G401 (cell line): ENCODE results near the gene DDIAS. TPM values are rescaled to one million over a fixed set of nuclear protein-coding genes. Genes with fewer than 3 reads are reported as not detected.
"Not testable (repeated sequence)": the region's sequence is repeated elsewhere in the genome, so short reads cannot be mapped to it uniquely, and the experiment has no call there.

Experiments used
- DNase-seq: peaks from one replicate; pipeline ENCODE4 v3.0.0-alpha.2; 2015; ENCODE audit warnings: low spot score
- in situ Hi-C: cut with HindIII; loops from 2 replicates; pipeline ENCODE4 v1.10.0; 2016; ENCODE audit warnings: low sequenced_read_pairs, mixed read lengths
- total RNA-seq: library from RNA; depleted of rRNA; stranded (reverse); fragments of >200 nt; shearing (Covaris generic); gene quantifications from 2 replicates; pipeline ENCODE4 v1.2.3, GENCODE V29; 2014; rRNA removed

DDIAS gene
- total RNA-seq: 13.4 and 14.7 TPM in 2 replicates

DNA sequence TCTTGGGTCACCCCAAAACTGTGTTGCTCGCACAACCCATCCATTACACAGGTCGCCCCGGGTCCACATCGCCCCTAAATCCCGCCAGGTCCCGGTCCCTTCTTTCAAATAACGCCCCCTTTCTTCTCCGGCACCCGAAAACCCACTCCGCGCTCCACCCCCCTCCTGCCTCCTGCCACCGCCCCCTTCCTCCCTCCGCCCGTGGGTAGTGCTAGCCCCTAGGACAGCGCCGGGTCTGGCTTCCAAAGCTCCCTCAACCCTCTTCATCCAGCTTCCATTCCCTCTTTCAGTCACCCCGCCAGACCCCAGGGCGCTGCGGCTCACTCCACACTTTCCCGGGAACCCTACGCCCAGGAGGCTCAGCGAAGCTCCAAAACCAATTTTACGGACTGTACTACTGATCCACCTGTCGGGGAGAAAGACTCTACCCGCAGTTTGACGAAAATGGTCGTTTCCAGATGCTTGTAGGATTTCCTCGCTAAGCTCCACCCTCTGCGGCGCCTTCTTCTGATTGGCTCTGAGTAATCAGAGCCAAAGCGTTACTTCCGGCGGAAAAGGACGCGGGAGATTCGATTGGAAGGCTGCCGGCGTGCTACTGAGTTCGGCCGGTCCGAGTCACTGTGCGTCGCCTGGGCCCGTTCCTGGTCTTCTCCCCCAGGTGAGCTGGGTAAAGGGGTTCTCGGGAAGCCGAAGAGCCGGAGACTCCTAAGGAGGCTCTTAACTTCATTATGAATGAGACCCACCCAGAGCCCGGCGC is at the start of gene DDIAS:
TSS of gene DDIAS (plus strand) at position 572 of the 757 bp plus-strand sequence. CDS start 13,003 bp downstream, outside the sequence.
- peak; percentile 99 for DNase-seq
- in situ Hi-C loops: no loop called here

GRCh38 chr11:82854242-82854641 is 47.3 kb upstream of the DDIAS start:
- DNase-seq: no peak
- in situ Hi-C loops: no loop called here

- DNase-seq, in situ Hi-C loops: not testable (repeated sequence)
Measured at GRCh38 chr11:82854916-82855315, 46.6 kb upstream of the DDIAS start.

GRCh38 chr11:82855616-82856015 is 45.9 kb upstream of the DDIAS start:
- in situ Hi-C loops: no loop called here
- no peak for DNase-seq

- DNase-seq: no peak
- in situ Hi-C loops: no loop called here
Measured at GRCh38 chr11:82857145-82857544, 44.4 kb upstream of the DDIAS start.

DNA sequence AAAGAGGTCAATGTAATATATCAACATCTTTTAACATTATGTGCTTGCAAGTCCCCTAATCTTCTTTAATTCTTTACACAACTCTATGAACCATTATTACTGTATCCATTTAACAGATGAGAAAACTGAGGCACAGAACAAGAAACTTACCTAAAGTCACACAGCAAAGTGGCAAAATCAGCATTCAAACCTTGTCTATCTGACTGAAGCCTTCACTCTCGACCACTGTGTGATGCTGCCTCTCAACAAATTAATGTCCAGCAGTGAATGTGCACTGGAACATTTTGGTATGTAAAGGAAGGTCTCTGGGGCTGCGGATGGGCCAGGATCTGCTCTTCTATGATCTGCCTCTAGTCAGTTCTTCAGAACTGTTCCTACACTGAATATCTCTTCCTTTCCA is 43.4 kb upstream of the DDIAS start:
- in situ Hi-C loops: no loop called here
- DNase-seq: no peak

DNA sequence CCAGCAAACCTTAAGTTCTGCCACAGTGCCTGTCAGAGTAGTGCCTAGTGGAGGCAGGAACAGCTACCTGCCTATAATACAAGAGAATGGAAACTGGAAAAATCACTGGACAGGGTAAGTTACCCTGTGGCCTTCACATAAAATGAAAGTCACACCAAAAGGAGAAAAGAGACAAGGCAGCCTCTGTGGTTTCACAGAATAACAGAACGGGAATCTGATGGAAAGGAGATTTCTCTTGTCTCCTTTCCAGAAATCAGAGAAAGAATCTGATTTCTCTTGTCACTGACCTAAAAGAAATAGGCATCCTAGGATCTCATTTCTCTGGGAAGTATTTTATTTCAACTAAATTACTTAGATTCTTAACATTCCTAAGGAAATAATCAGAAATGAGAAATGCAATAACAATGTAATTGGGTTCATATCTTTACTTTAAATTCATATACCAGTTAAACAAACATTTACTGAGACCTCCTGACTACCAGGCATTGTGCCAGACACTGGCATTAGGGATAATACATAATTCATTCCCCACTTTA is 42.9 kb upstream of the DDIAS start:
- DNase-seq: no peak

DNA sequence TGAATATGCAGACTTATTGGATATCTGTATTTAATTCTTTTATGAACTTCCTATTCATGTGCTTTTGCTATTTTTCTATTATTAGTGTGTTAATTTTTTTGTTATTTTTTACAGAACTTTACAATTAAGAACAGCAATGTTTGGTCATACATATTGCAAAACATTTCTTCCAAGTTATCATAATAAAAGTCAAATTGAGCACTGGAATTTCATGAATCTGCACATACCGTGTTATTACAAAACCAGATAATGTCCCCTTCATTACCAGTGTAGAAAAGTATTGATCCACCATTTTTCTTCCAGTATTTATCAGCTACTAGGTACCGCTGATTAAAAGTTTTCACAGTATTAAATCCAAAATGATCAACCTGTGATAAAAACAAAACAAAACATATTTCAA is 41.8 kb upstream of the DDIAS start:
- in situ Hi-C loops: no loop called here
- DNase-seq: no peak

More for the DNA sequence above, 42.9 kb upstream of the DDIAS start:
- in situ Hi-C loops: no loop called here

DNA sequence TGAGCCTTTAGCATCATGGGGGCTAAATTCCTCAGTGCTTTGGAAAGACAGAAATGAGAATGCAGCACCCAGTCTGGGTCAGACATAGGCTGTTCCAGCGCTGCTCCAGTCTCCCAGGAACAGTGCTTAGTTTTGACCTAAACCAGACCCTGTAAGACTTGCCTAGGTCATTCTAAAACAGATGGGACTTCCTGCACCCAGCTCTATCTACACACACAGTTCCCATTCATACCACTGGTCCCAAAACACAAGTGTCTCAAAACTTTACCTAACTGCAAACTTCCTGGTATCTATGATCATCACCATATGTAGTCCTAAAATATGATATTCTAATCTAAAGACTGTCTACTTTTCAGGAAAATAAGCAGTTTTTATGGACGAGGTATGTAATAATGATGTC is 39.2 kb upstream of the DDIAS start:
- in situ Hi-C loops: no loop called here
- DNase-seq: no peak

DNA sequence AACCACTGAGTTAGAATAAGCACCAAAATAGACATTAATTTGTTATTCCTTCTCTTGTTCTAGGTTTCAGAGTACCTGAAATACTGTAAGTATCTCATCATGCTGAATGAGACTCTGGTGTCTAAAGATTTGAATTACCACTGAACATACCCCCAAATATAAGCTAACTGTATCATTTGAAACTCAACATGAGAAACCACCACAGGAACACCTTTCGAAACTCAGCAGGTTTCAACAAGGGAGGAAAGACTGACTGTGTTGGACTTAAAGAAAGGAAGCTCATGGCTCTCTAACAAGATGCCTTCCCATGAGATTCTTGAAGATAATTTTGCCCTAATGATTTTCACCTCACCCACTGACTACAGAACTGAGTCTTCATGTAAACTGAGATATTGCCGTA is 38.3 kb upstream of the DDIAS start:
- DNase-seq: no peak
- in situ Hi-C loops: no loop called here

DNA sequence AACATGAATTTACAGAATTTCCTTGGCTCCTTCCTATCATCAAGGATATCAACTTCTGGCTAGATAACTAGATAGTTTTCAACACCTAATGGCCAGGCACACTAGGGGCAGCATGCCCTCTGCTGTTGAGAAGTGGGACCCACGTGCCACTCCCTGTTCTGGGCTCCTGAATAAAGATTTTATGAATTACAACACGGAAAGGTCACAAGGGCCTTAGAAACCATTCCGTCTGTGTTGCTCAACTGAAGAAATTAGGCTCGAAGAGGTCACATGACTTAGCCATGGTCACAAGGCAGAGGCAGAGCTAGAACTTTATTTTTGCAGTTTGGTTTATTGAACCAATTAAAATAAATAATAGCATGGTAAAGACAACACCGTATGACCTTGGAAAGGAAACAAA is 37.3 kb upstream of the DDIAS start:
- peak; percentile 38 for DNase-seq
- in situ Hi-C loops: no loop called here

GRCh38 chr11:82865841-82866240 is 35.7 kb upstream of the DDIAS start:
- in situ Hi-C loops: no loop called here

GRCh38 chr11:82867495-82868082 is 33.9 kb upstream of the DDIAS start:
- DNase-seq: peak; percentile 80
- in situ Hi-C loops: no loop called here

More at GRCh38 chr11:82865841-82866240, 35.7 kb upstream of the DDIAS start:
- no peak for DNase-seq

DNA sequence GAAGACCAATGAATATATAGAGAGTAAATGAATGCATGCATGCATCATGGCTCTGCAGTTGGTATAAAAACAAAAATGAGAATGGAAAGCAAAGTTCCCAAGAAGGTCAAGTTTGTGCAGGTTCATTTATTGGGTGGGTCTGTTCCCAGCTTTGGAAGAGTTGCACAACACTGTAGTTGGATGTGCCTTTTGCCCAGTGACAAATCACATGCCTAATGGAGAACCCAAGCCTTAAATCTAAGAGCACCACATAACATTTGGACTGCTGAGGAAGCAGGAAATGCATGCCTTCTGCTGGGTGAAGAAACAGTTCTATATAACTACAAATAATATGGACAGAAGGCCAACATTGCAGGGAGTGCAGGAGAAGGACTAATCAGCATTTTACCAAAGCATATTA is 31.9 kb upstream of the DDIAS start:
- in situ Hi-C loops: no loop called here
- no peak for DNase-seq

GRCh38 chr11:82871646-82872045 is 29.9 kb upstream of the DDIAS start:
- in situ Hi-C loops: no loop called here
- DNase-seq: no peak

- in situ Hi-C loops: no loop called here
- peak; percentile 20 for DNase-seq
Measured at GRCh38 chr11:82872377-82873150, 29.0 kb upstream of the DDIAS start.

DNA sequence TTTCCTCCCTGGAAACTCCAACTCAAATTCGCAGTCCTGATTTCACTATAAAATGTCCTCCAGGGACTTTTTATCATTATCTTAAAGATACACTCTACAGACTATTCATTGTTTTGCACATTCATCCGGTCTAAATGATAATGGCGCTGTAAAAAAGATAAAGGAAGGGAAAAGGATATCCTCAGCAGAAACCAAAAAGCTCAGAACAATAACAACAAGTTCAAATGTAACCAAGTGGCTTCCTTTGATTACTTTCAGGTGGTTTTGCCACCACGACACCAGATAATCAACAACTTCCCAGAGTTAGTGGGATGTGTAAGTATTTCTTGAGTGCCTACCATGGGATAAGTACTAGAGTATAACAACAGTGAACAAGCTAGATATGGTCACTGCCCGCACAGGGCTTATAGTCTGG is 27.6 kb upstream of the DDIAS start:
- DNase-seq: no peak
- in situ Hi-C loops: no loop called here

- DNase-seq: no peak
- in situ Hi-C loops: no loop called here
Measured at GRCh38 chr11:82874646-82875523, 26.7 kb upstream of the DDIAS start.

- in situ Hi-C loops: no loop called here
- no peak for DNase-seq
Measured at GRCh38 chr11:82883853-82884252, 17.7 kb upstream of the DDIAS start.
